NCI-H2081 (cell line): Measurements from ENCODE around the gene WDR3.
"Not testable (repeated sequence)": the region's sequence is repeated elsewhere in the genome, so short reads cannot be mapped to it uniquely, and the experiment has no call there.

Source experiments
- DNase-seq, 2 experiments: peaks; one replicate each; lab custom pipeline; 2025; lab: John Stamatoyannopoulos, UW

The WDR3 gene

DNA sequence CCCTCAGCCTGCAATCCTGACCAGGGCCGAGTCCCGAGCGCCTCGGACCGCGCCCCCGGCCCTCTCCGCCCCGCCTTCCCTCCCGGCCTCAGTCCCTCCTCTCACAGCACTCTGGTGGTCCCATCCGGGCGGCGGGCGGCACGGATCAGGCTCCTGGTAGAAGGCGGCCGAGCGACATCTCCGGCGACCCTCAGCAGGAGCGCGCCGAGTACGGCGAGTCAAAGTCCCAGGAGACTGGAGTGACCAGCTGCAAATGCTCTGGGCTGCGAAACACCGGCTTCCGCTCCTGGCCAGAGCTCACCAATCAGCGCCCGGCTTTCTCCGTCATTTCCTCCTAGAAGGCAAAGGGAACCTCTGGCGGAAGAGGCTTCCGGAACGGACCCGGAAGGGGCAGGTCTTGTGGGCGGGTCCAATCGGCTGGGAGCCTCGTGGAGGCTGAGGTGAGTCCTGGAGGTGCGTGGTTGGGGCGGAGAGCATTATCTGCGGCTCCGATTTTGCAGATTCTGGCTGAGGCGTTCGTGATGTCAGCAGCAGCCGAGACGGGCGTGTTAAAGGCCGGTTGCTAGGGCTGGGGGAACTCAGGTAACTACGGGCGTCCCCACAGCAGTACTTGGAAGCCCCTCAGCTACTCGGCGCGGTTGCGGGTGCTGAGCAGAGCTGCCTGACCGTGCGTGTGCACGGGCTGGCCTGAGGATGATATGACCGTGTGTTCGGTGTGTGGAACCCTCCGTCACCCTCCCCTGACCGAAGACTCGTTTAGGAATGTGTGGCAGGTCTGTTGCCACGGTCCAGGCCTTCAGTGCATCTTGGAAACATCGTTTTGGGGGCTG lies at the start of gene WDR3, which contains the start of gene GDAP2:
TSS of gene WDR3 (plus strand) at position 397 of the 830 bp plus-strand sequence. CDS start 3,581 bp downstream, outside the sequence.
TSS of gene GDAP2 (minus strand) at position 279 of the 830 bp plus-strand sequence. CDS start 9,264 bp downstream, outside the sequence.
- DNase-seq, result peak; percentile 89 to 95

DNA sequence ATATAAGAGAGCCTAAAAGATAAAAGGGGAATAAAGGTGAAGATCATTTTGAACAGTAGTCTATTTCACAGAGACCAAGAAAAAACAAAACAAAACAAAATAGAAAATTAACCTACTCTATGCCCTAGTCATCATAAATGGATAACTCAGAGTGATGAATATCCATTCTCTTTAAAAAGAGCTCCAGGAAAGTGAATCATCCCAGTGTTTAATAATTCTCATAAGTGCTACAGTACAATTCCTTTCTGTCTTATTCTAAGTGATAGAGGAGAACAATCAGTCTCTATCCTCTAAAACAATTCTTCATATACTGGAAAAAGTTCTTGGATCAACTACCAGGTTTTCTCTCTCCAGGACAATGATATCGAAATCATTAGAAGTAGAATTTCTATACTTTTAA lies 45.9 kb upstream of the WDR3 start:
- DNase-seq, result no peak

- DNase-seq, result no peak
These were observed 43.3 kb upstream of the WDR3 start for GRCh38 chr1:117886101-117886795.

GRCh38 chr1:117890452-117890851 lies 39.1 kb upstream of the WDR3 start:
- no peak for DNase-seq

GRCh38 chr1:117892512-117892911 lies 37.0 kb upstream of the WDR3 start:
- no peak for DNase-seq

- no peak for DNase-seq
These were observed 35.5 kb upstream of the WDR3 start for GRCh38 chr1:117894078-117894477.

DNA sequence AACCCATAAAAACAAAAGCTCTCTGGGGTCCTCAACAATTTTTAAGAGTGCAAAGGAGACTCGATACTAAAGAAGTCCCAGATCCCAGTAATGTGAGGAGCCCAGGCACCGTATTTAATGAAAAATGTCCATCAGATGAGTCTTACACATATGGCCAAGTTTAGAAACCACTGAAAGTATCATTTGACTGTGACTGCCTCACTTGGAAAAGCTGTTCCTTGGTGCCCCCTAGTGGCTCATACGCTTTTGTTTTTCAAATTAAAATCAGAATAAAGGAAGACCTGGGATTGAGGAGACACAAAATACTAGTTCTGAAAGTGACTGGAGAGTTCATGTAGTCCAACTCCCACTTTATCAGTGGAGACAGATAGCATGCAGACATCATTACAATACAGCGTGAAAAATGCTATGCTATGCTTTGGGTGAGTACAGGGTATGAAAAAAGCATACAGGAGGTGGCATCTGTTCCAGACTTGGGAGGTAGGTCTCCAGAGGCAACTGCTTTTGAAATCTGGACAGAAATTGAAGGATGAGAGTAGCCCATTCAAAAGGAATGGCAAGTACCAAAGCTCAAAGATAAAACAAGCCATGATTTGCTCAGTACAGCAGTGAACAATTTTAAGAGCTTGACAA lies 33.9 kb upstream of the WDR3 start:
- DNase-seq, result peak; percentile 33 to 61

DNA sequence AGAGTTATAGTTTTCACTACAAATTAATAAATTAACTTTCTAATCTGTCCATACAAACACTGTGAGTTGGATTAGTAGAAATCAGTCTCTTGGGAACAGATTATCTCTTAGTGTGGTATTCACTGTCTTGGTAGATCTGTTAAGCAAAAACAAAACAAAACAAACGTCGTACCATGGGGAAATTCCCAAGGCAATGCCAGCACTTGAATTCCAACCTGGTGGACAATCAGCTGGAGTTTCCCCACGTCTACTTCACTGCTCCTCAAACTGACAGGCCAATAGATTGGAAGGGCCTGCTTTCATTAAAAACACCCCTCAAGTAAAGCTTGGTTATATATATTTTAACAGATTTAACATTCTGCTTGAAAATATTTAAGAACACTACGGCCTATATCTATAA lies 32.0 kb upstream of the WDR3 start:
- DNase-seq, result no peak

DNA sequence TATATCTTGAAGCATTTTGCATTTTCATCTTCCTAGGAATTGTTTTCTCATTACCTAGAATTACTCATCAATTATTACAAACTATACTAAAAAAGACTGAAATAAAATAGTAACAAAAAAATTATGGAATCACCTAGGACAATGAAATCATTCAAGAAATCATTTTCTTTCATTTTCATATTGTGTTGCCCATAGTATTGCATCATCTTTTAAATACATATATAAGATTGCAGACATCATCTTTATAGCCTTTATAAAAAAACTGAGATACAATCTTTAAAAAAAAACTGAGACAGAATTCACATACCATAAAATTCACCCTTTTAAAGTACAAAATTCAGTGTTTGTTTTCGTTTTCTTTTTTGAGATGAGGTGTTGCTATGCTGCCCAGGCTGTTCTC lies 29.7 kb upstream of the WDR3 start:
- no peak for DNase-seq

DNA sequence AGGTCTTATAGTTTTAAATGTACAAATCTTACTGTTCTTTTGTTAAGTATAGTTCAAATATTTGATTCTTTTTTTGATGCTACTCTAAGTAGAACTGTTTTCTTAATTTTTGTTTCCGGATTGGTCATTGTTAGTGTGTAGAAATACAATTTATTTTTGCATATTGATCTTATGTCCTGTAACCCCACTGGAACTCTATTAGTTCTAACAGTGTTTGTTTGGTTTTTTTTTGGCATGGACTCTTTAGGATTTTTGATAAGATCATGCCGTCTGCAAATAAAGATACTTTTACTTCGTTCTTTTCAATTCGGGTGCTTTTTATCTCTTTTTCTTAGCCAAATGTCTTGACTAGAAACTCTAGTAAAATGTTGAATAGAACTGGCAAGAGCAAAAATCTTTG lies 26.6 kb upstream of the WDR3 start:
- no peak for DNase-seq

- DNase-seq, result no peak
These were observed 25.1 kb upstream of the WDR3 start for GRCh38 chr1:117904485-117904884.

DNA sequence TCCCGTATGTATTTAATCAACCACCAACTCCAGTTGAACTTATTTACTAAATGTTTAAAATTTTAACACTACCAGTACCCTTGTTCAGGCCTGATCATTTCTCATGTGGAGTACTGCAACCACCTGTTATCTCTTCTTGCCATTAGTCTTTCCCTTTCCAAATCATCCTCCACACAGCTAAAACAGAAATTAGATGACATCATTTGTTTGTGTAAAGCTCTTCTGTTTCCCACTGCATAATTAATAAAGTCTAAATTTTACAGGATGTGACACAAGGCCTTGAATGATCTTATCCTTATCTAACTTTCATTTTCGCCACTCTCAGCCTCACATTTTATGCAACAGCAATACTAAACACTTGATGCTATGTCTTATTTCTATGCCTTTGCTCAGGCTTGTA lies 24.5 kb upstream of the WDR3 start:
- no peak for DNase-seq

DNA sequence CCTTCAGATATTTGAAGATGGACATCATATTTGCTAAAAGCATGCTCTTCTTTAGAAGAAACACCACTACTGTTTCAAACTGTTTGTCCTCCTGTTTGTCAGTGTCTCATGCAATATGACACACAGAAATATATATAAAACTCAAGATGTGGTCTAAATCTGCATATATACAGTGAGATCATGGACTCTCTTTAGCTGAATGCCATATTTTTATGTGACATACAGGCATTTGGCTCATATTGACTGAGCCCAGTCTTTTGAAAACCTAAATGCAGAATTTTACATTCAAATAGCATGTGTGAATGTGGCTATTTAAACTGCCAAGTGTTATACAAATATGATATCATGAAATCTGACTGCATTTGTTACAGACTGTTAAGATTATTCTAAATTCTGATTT lies 18.5 kb upstream of the WDR3 start:
- DNase-seq, result no peak

DNA sequence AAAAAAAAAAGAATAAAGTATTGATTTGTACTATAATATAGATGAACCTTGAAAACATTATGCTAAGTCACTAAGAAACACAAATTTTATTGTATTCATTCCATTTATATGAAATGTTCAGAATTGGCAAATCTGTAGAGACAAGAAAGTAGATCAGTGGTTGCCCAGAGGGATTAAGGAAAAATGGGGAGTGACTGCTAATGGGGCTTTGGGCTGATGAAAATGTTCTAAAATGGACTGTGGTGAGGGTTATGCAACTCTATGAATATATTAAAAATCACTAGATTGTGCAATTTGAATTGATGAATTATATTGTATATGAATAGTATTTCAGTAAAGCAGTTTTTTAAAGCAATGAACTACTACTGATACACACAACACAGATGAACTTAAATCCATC lies 10.2 kb upstream of the WDR3 start:
- DNase-seq, result no peak

DNA sequence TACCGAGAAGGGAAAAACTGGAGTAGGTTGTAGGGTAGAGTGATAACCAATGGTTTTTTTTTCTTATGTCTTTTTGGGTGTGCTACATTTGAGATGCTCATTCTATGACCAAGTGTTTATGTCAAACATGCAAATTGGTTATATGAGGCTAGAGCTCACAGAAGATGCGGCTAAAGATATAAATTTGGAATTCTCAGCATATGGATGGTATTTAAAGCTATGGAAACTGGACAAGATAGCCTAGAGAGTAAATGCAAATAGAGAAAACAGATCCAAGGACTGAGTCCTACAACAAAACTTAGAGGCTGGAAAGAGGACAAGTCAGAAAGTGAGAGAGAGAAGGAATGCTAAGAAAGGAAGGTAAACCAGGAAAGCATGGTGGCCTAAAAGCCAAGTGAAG lies 7.5 kb upstream of the WDR3 start:
- DNase-seq, result no peak

DNA sequence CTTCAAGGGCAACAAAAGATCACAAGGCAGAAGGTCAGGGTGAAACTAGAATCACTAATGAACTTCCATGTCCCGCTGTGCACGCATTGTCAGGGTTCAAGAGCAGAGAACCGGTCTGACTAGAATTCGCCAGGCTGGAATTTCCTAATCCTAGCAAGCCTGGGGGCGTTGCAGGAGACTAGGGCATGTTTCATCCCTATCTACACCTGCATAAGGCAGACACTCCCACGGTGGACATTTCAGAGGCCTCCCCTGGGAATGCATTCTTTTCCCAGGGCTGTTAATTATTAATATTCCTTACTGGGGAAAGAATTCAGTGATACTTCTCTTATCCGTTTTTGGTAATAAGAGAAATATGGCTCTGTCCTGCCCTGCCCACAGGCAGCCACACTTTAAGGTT lies 6.8 kb upstream of the WDR3 start:
- not testable (repeated sequence) for DNase-seq

- no peak for DNase-seq
These were observed 3.6 kb upstream of the WDR3 start for GRCh38 chr1:117925981-117926380.

DNA sequence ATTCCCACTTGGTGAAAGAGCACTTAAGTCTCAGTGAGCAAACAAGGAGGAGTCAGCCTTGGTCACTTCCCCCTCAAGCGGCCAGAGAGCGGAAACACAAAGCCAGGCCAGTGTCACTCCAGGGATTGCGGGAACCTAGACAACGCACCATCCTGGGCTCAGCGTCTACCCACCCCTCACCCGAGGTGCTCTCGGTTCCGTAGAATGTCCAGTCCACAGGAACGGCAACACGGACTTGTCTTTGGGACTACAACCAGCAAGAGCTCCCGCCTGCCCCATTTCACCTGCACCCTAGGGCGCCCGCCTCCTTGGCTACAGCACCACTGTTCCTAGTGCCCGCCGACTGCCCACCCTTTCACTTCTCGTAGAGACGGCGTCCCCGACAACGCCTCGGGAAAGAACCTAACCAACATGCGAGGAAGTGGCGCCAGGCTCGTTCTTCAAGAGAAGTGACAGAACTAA lies 627 bp upstream of the WDR3 start:
- DNase-seq, result peak; percentile 2 to 36

DNA sequence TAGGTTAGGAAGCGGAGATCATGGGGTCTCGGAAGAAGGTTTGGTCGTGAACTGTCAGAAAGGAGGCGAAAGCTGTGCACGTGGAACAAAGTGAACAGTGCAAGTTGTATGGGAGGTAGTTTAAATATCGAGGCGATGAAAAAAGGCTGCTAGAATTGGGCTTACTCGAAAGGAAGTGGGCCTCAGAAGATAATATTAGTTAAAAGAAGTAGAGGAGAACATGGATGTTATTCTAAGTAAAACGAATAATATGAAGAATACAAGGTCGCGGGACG lies 571 bp downstream of the WDR3 start:
- DNase-seq, result no peak

DNA sequence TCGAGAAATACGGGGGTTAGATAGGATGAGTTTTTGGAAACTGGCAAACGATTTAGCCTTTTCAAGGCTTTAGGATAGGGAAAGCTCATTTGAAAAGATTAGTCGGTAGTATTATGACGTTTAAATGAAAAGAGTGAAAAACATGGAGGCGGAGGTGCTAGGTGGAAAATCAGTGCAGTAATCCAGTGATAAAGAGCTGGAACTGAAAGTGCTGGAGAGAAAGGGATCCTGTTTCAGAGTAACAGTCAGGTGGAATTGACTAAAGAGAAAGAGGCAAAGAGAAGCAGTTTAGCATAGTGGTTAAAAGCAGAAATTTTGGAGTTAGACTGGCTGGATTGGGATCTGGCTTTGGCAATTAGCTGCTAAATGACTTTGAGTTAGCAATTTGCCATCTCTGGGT lies 945 bp downstream of the WDR3 start:
- DNase-seq, result no peak

DNA sequence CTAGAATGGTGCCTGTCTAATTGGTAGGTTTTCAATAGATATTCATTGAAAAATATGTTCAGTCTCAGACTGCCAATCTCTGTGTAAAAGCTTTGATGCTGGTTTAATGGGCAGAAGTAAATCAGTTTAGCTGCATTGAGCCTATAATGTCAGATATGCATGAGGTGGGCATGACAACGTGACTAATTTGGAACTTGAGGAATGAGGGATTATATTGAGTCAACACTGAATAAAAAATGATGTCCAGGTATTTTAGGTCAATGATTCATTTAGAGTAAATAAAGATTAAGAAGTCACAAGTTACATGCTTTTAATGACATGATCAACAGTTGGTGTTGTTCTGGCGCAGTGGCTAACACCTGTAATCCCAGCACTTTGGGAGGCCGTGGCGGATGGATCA lies 3.0 kb downstream of the WDR3 start:
- no peak for DNase-seq

GRCh38 chr1:117933769-117934168 lies 4.2 kb downstream of the WDR3 start:
- no peak for DNase-seq

DNA sequence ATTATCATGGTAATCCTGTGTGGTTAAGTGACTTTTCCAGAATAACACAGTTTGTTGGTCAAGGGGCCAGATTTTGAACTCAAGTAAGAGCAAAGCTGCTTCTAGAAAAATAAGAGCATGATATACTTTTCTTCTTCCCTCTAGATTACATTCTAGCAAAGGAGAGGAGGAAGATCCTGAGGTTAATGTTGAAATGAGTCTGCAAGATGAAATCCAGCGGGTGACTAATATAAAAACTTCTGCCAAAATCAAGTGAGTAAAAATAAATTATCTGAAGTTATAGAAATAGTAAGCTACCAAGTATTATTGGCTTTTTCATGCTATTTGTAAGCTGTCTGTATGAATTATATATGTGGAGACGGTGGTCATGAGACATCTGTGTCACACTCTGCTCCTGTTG lies 12.8 kb downstream of the WDR3 start:
- no peak for DNase-seq
